OCI-LY7 (cell line): Measurements from ENCODE around the gene MED20. TPM values are rescaled to one million over a fixed set of nuclear protein-coding genes. Genes with fewer than 3 reads are reported as not detected.

Experiments
- BruUV-seq: library from RNA; stranded (reverse); fragments of 400-500 nt; replicated peaks from 2 replicates; lab custom pipeline; 2021; lab: Mats Ljungman, UMichigan
- CTCF ChIA-PET: fragments of 300-600 bp; sonication (Branson Sonifier 250); formaldehyde crosslinking; loops from one replicate; lab custom pipeline; 2022; ENCODE audit warnings: antibody characterized with exemption; ENCODE audit not compliant: unreplicated experiment; lab: Charles Lee
- POLR2A ChIA-PET: fragments of 300-600 bp; sonication (Branson Sonifier 250); formaldehyde crosslinking; loops from one replicate; lab custom pipeline; 2022; ENCODE audit warnings: antibody characterized with exemption; lab: Charles Lee
- DNase-seq: peaks from one replicate; pipeline ENCODE4 v3.0.0-alpha.2; 2015; ENCODE audit warnings: low spot score
- H2AFZ ChIP-seq: fragments of 200-600 bp; sonication (generic), shearing (Covaris generic); 2 replicates; pipeline ENCODE4 v1.6.1; 2014; ENCODE audit warnings: mild to moderate bottlenecking, antibody characterized with exemption, low read length, moderate library complexity
- H3K27ac ChIP-seq: fragments of 200-600 bp; sonication (generic); 2 replicates; pipeline ENCODE4 v1.5.1; 2014; ENCODE audit warnings: mixed run types, low read depth, mild to moderate bottlenecking, moderate library complexity, low read length, inconsistent platforms; ENCODE audit not compliant: poor library complexity, severe bottlenecking
- H3K36me3 ChIP-seq: fragments of 200-600 bp; sonication (generic); 2 replicates; pipeline ENCODE4 v1.6.1; 2014; ENCODE audit warnings: mild to moderate bottlenecking, antibody characterized with exemption, low read length, moderate library complexity, mixed read lengths; ENCODE audit not compliant: insufficient read depth
- H3K4me1 ChIP-seq: fragments of 200-600 bp; sonication (generic); 2 replicates; pipeline ENCODE4 v1.5.1; 2014; ENCODE audit warnings: mild to moderate bottlenecking, low read length; ENCODE audit not compliant: insufficient read depth, poor library complexity, severe bottlenecking
- H3K4me2 ChIP-seq: fragments of 200-600 bp; sonication (generic); 2 replicates; pipeline ENCODE4 v1.6.1; 2014; ENCODE audit warnings: mild to moderate bottlenecking, low read length
- H3K4me3 ChIP-seq: fragments of 200-600 bp; sonication (generic); 2 replicates; pipeline ENCODE4 v1.5.1; 2014; ENCODE audit warnings: mild to moderate bottlenecking, low read depth, low read length; ENCODE audit not compliant: poor library complexity, severe bottlenecking
- H3K79me2 ChIP-seq: fragments of 200-600 bp; sonication (generic); 2 replicates; pipeline ENCODE4 v1.6.1; 2016; ENCODE audit warnings: low read depth, mild to moderate bottlenecking, low read length, moderate library complexity, mixed read lengths; ENCODE audit not compliant: insufficient read depth
- H3K9me2 ChIP-seq: fragments of 200-600 bp; sonication (generic); 2 replicates; pipeline ENCODE4 v1.6.1; 2016; ENCODE audit warnings: mild to moderate bottlenecking, low read length, mixed read lengths; ENCODE audit not compliant: insufficient read depth
- H3K9me3 ChIP-seq: fragments of 200-600 bp; sonication (generic); 2 replicates; pipeline ENCODE4 v1.6.1; 2014; ENCODE audit warnings: mild to moderate bottlenecking, mixed run types, low read length, mixed read lengths
- H4K20me1 ChIP-seq: fragments of 200-600 bp; sonication (generic); 2 replicates; pipeline ENCODE4 v1.6.1; 2014; ENCODE audit warnings: mild to moderate bottlenecking, antibody characterized with exemption, low read length, moderate library complexity, mixed read lengths; ENCODE audit not compliant: insufficient read depth
- EZH2phosphoT487 ChIP-seq: fragments of 200-600 bp; sonication (generic); IDR thresholded peaks from 2 replicates; pipeline ENCODE4 v1.6.1; 2018; ENCODE audit warnings: low read depth, borderline replicate concordance, mild to moderate bottlenecking, mixed run types, antibody characterized with exemption, low read length, moderate library complexity, mixed read lengths
- intact Hi-C: fragments of 100-400 bp; cut with micrococcal nuclease; formaldehyde crosslinking; loops from one replicate; pipeline ENCODE4 v1.10.0; 2022; ENCODE audit not compliant: unreplicated experiment
- total RNA-seq, 2 experiments: library from RNA; depleted of rRNA in 1 of 2; stranded (reverse); fragments of >200 nt in 1 of 2; shearing (Covaris generic) in 1 of 2; gene quantifications; 2 replicates each; pipeline ENCODE4 v1.2.3, GENCODE V29; 2014 to 2022
- TF ChIP-seq, protein P1 (sequence below): fragments of 200-600 bp; sonication (generic); conservative IDR thresholded peaks from 2 replicates; pipeline ENCODE4 v1.5.1; 2014; ENCODE audit warnings: mild to moderate bottlenecking, antibody characterized with exemption, low read length, moderate library complexity, mixed read lengths

MED20 gene
- total RNA-seq, 2 experiments from 2014 or later: 30.7 to 35.2 TPM

- Histone ChIP-seq H3K4me3 (peak overlapping the region; percentile 88), H3K4me1 (peaks cover 29% of the 10 kb centered on the region), H4K20me1 (no peaks in the 10 kb centered on the region), H2AFZ (peak overlapping the region; percentile 86), H3K27ac (peak overlapping the region; percentile 83), H3K4me2 (peak overlapping the region; percentile 79), H3K9me3 (no peaks in the 10 kb centered on the region), H3K79me2 (peaks cover 23% of the 10 kb centered on the region; the same call in 1 of the 2 replicates), H3K9me2 (no peaks in the 10 kb centered on the region), H3K36me3 (peaks cover 13% of the 10 kb centered on the region)
- no TSS peak for BruUV-seq
- CTCF ChIA-PET: interaction anchor here (0.5 to 1.2 kb wide), 8 partner anchors 27 to 1182 kb away, joined by 3 to 11 read pairs (median 3); partner anchors contain the start of genes BYSL and MED20
- intact Hi-C loops: loop anchor here (1.0 kb wide), 1 partner anchor 107 kb away; the partner anchor contains the start of gene TOMM6
- POLR2A ChIA-PET: interaction anchor here (0.7 to 2.2 kb wide), 9 partner anchors 10 to 276 kb away, joined by 3 to 15 read pairs (median 3); partner anchors contain the start of genes BYSL and MED20
- no peak for TF ChIP-seq EZH2phosphoT487
- TF ChIP-seq, protein P1, sequence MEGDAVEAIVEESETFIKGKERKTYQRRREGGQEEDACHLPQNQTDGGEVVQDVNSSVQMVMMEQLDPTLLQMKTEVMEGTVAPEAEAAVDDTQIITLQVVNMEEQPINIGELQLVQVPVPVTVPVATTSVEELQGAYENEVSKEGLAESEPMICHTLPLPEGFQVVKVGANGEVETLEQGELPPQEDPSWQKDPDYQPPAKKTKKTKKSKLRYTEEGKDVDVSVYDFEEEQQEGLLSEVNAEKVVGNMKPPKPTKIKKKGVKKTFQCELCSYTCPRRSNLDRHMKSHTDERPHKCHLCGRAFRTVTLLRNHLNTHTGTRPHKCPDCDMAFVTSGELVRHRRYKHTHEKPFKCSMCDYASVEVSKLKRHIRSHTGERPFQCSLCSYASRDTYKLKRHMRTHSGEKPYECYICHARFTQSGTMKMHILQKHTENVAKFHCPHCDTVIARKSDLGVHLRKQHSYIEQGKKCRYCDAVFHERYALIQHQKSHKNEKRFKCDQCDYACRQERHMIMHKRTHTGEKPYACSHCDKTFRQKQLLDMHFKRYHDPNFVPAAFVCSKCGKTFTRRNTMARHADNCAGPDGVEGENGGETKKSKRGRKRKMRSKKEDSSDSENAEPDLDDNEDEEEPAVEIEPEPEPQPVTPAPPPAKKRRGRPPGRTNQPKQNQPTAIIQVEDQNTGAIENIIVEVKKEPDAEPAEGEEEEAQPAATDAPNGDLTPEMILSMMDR: no peak
- no peak for DNase-seq
These were observed 26.3 kb downstream of the MED20 start for GRCh38 chr6:41894366-41895299.

DNA sequence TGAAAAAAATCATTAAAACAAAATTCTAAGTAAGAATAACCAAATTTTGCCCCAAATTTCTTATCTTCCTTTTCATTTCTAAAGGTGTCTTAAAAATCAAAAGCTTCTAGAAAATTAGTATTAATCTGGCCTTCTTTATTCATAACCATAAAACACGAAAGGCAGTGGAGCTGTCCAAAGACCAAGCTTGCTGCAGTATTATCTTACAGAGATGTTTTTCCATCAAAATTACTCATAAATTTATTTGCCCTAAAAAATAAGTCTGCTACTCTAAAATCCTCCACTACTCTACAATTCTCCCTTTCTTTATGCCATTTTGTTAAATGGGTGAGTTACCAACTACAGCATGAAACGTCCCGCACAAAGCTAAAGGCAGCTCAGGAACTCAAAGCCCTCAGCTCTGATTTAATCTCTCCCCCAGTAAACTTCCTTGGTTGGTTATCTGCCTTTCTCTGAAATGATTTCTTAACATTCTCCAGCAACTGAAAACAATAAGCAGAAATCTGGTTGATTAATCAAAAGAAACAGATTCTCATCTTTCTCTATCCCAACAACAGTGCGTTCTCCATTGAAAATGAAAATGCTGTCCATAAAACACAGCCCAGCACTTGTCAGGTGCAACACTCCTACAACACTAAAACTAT, 27.9 kb downstream of the MED20 start:
- intact Hi-C loops: no loop called here
- no peak overlapping the region for H3K27ac ChIP-seq
- no peaks in the 10 kb centered on the region for H4K20me1 ChIP-seq
- no peaks in the 10 kb centered on the region for H3K9me2 ChIP-seq
- TF ChIP-seq, protein P1: no peak
- TF ChIP-seq EZH2phosphoT487: no peak
- H3K79me2 ChIP-seq: peaks cover 23% of the 10 kb centered on the region; the same call in 1 of the 2 replicates
- H3K9me3 ChIP-seq: no peaks in the 10 kb centered on the region
- BruUV-seq: no TSS peak
- DNase-seq: no peak
- H3K36me3 ChIP-seq: peaks cover 13% of the 10 kb centered on the region
- H3K4me3 ChIP-seq: peak overlapping the region; percentile 88
- peaks cover 29% of the 10 kb centered on the region for H3K4me1 ChIP-seq
- no peak overlapping the region for H2AFZ ChIP-seq
- CTCF ChIA-PET: no interaction called here
- POLR2A ChIA-PET: interaction anchor here (0.9 to 1.4 kb wide), 3 partner anchors 17 to 149 kb away, joined by 3 to 5 read pairs (median 4); no protein-coding TSS in a partner anchor
- peak overlapping the region; percentile 79 for H3K4me2 ChIP-seq
